ENCODE data around the gene PTGER4. TPM values are rescaled to one million over a fixed set of nuclear protein-coding genes. Genes with fewer than 3 reads are reported as not detected.

Gene PTGER4
- total RNA-seq, 1 donor from 2014 or later, result 14.0 TPM

Small RNA genes lying within 50 kb of the gene (small RNA-seq; reads per million reads assigned to genes)
- not detected for gene RF00092 (ENCODE audit: low replicate concordance)

Other genes starting within 250 kb of the PTGER4 start
- gene TTC33, start 76.0 kb downstream of the PTGER4 start, total RNA-seq, result 43.8 TPM
- 60.3 TPM for gene PRKAA1, start 118.5 kb downstream of the PTGER4 start, total RNA-seq
- gene RPL37, start 155.3 kb downstream of the PTGER4 start, total RNA-seq, result 168 TPM
- 3.1 TPM for gene CARD6, start 161.5 kb downstream of the PTGER4 start, total RNA-seq
- gene C7, start 229.6 kb downstream of the PTGER4 start, total RNA-seq, result 2.2 TPM

Data from tongue (tissue), 2 donors.